PC-9 (cell line): Measurements from ENCODE around the gene SNAP47. TPM values are rescaled to one million over a fixed set of nuclear protein-coding genes. Genes with fewer than 3 reads are reported as not detected.

Experiments
- BruUV-seq: library from RNA; stranded (reverse); fragments of 400-500 nt; replicated peaks from 2 replicates; lab custom pipeline; 2021; lab: Mats Ljungman, UMichigan
- CTCF ChIA-PET: fragments of 300-600 bp; sonication (Branson Sonifier 250); formaldehyde crosslinking; loops from one replicate; lab custom pipeline; 2022; ENCODE audit warnings: antibody characterized with exemption; lab: Charles Lee
- POLR2A ChIA-PET: fragments of 300-600 bp; sonication (Branson Sonifier 250); formaldehyde crosslinking; loops from one replicate; lab custom pipeline; 2022; ENCODE audit warnings: antibody characterized with exemption; ENCODE audit not compliant: unreplicated experiment; lab: Charles Lee
- DNase-seq, 2 experiments: peaks; one replicate each; pipeline versions ENCODE4 v3.0.0 to v3.0.0-alpha.2; 2015 to 2022; ENCODE audit warnings: mixed read lengths in 1 of 2
- H2AFZ ChIP-seq: fragments of 200-600 bp; sonication (generic); 2 replicates; pipeline ENCODE4 v1.8.1; 2017; ENCODE audit warnings: antibody characterized with exemption
- H3F3A ChIP-seq: fragments of 200-600 bp; sonication (generic); 2 replicates; pipeline ENCODE4 v1.8.1; 2017; ENCODE audit warnings: antibody characterized with exemption, mild to moderate bottlenecking, low read depth; ENCODE audit not compliant: insufficient read depth
- H3K27ac ChIP-seq: fragments of 200-600 bp; sonication (generic); 2 replicates; pipeline ENCODE4 v1.6.1; 2016; ENCODE audit warnings: mixed run types
- H3K27me3 ChIP-seq: fragments of 200-600 bp; sonication (generic); 2 replicates; pipeline ENCODE4 v1.6.1; 2016; ENCODE audit warnings: low read depth, mixed run types; ENCODE audit not compliant: insufficient read depth
- H3K36me3 ChIP-seq: fragments of 200-600 bp; sonication (generic); 2 replicates; pipeline ENCODE4 v1.6.1; 2016; ENCODE audit warnings: low read depth, mixed run types
- H3K4me1 ChIP-seq: fragments of 200-600 bp; sonication (generic); replicated peaks from 2 replicates; pipeline ENCODE4 v1.6.1; 2016; ENCODE audit warnings: mixed run types; ENCODE audit not compliant: insufficient read depth
- H3K4me2 ChIP-seq: fragments of 200-600 bp; sonication (generic); 2 replicates; pipeline ENCODE4 v1.6.1; 2017; ENCODE audit warnings: mixed run types
- H3K4me3 ChIP-seq: fragments of 200-600 bp; sonication (generic); 2 replicates; pipeline ENCODE4 v1.6.1; 2016; ENCODE audit warnings: mixed run types
- H3K79me2 ChIP-seq: fragments of 200-600 bp; sonication (generic); 2 replicates; pipeline ENCODE4 v1.6.1; 2017; ENCODE audit warnings: low read depth, mixed run types
- H3K9me2 ChIP-seq: fragments of 200-600 bp; sonication (generic); 2 replicates; pipeline ENCODE4 v1.8.1; 2017; ENCODE audit warnings: mild to moderate bottlenecking; ENCODE audit not compliant: insufficient read depth
- H3K9me3 ChIP-seq: fragments of 200-600 bp; sonication (generic); 2 replicates; pipeline ENCODE4 v1.8.1; 2016; ENCODE audit warnings: low read depth; ENCODE audit not compliant: insufficient read depth
- H4K20me1 ChIP-seq: fragments of 200-600 bp; sonication (generic); 2 replicates; pipeline ENCODE4 v1.8.1; 2017; ENCODE audit not compliant: insufficient read depth
- CTCF ChIP-seq: fragments of 200-600 bp; sonication (generic); conservative IDR thresholded peaks from 2 replicates; pipeline ENCODE4 v1.6.1; 2017; ENCODE audit warnings: mixed run types, antibody characterized with exemption, mild to moderate bottlenecking, moderate library complexity
- EZH2 ChIP-seq: fragments of 200-600 bp; sonication (generic); IDR thresholded peaks from 2 replicates; pipeline ENCODE4 v1.8.0; 2017; ENCODE audit warnings: antibody characterized with exemption, low read depth
- intact Hi-C: fragments of 100-400 bp; cut with micrococcal nuclease; formaldehyde crosslinking; loops from one replicate; pipeline ENCODE4 v1.10.0; 2022; ENCODE audit not compliant: unreplicated experiment
- total RNA-seq: library from RNA; stranded (reverse); gene quantifications from 2 replicates; pipeline ENCODE4 v1.2.3, GENCODE V29; 2021

SNAP47 gene
- total RNA-seq, 1 experiment from 2014 or later = 70.2 TPM

GRCh38 chr1:227768125-227768439 is 32.8 kb downstream of the SNAP47 start:
- H3K36me3 ChIP-seq = peaks cover 15% of the 10 kb centered on the region; the same call in 1 of the 2 replicates
- no peak for DNase-seq
- H3K4me3 ChIP-seq = no peak overlapping the region
- peaks cover 35% of the 10 kb centered on the region for H4K20me1 ChIP-seq
- BruUV-seq = no TSS peak
- H3F3A ChIP-seq = peaks cover 50% of the 10 kb centered on the region
- no peaks in the 10 kb centered on the region for H3K9me3 ChIP-seq
- H3K79me2 ChIP-seq = peaks cover 9% of the 10 kb centered on the region
- CTCF ChIA-PET = interaction anchor here (0.6 to 1.1 kb wide), 2 partner anchors 17 to 20 kb away, joined by 3 to 11 read pairs; no protein-coding TSS in a partner anchor
- TF ChIP-seq EZH2 (no peak), CTCF (no peak)
- POLR2A ChIA-PET = no interaction called here
- no peak overlapping the region for H3K4me2 ChIP-seq
- peaks cover 39% of the 10 kb centered on the region for H3K4me1 ChIP-seq
- intact Hi-C loops = loop anchor here (10.0 kb wide), 1 partner anchor 607 kb away; no protein-coding TSS in a partner anchor
- no peak overlapping the region for H2AFZ ChIP-seq
- H3K27me3 ChIP-seq = no peaks in the 10 kb centered on the region
- no peak overlapping the region for H3K27ac ChIP-seq
- H3K9me2 ChIP-seq = no peaks in the 10 kb centered on the region

GRCh38 chr1:227768640-227769039 is 33.4 kb downstream of the SNAP47 start:
- CTCF ChIA-PET = interaction anchor here (0.6 to 1.1 kb wide), 2 partner anchors 16 to 19 kb away, joined by 3 to 11 read pairs; no protein-coding TSS in a partner anchor
- no peak overlapping the region for H3K27ac ChIP-seq

More at GRCh38 chr1:227768640-227769039, 33.4 kb downstream of the SNAP47 start:
- Histone ChIP-seq H3K4me3 (no peak overlapping the region), H3K9me2 (no peaks in the 10 kb centered on the region), H3K36me3 (peaks cover 15% of the 10 kb centered on the region; the same call in 1 of the 2 replicates), H3K79me2 (peaks cover 6% of the 10 kb centered on the region; the same call in 1 of the 2 replicates), H3F3A (peaks cover 45% of the 10 kb centered on the region), H2AFZ (no peak overlapping the region), H3K9me3 (no peaks in the 10 kb centered on the region), H3K4me2 (no peak overlapping the region), H4K20me1 (peaks cover 30% of the 10 kb centered on the region), H3K4me1 (peaks cover 33% of the 10 kb centered on the region), H3K27me3 (no peaks in the 10 kb centered on the region)
- intact Hi-C loops = loop anchor here (10.0 kb wide), 1 partner anchor 606 kb away; no protein-coding TSS in a partner anchor
- no peak for TF ChIP-seq CTCF
- TF ChIP-seq EZH2 = no peak
- BruUV-seq = no TSS peak
- no peak for DNase-seq
- POLR2A ChIA-PET = no interaction called here
